RPMI8226 (cell line): Measurements from ENCODE around the gene HIGD2A.

ENCODE experiments used
- DNase-seq: peaks from one replicate; pipeline ENCODE4 v3.0.0-alpha.2; 2015

Gene HIGD2A, protein sequence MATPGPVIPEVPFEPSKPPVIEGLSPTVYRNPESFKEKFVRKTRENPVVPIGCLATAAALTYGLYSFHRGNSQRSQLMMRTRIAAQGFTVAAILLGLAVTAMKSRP

GRCh38 chr5:176388444-176389134, at the start of gene HIGD2A, which contains the start of gene NOP16:
Gene HIGD2A (plus strand): TSS chr5:176388751. CDS start chr5:176388820, 69 bp downstream.
Gene NOP16 (minus strand): TSS chr5:176388598. CDS start chr5:176388539, 59 bp downstream.
- DNase-seq = peak; percentile 99

- no peak for DNase-seq
Measured at GRCh38 chr5:176339304-176339703, 49.2 kb upstream of the HIGD2A start.

GRCh38 chr5:176341325-176342157, 47.0 kb upstream of the HIGD2A start:
- no peak for DNase-seq

DNA sequence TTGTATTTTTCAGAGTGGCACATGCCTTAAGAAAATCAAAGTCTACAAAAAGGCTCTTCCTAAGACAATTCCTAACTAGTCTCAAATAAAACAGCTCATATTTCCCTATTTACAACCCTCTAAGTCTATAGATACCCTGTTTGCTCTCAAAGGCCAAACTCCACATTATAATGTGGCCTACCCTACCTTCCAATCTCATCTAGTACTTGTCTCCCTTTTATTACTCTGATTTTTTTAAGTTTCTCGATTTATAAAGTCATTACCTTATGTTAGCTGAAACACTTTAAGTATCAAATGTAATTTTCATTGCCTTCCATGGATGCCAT, 46.4 kb upstream of the HIGD2A start:
- no peak for DNase-seq

DNA sequence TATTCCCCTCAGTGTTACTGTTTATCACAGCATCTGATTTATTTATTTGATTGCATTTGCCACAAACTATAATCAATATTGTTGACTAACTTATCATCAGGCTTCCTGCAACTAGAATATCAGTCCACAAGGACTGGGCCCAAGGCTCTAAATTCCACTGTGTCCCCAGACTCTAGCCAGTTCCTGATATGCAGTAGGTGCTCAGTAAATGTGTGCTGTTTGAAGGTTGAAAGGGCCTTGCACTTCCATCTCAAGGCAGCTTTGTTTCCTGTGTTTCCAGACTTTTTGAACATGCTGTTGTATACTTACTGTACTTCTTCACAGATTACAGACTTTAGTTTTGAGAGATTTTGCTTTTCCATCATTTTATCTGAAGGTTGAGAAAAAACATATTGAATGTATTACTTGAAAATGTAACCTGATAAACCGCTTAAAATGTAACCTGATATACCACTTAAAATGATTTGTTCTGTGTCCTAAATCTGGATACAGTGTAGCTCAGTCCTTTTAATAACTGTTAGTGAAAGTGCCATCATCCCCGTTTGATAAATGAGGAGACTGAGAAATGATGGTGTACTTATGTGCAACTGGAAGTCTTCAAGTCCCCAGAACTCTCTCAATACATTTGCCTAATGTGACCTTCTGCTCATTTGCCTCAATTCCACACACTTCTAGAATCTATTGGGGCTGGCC, 45.6 kb upstream of the HIGD2A start:
- DNase-seq = no peak

GRCh38 chr5:176350416-176350815, 38.1 kb upstream of the HIGD2A start:
- no peak for DNase-seq

DNA sequence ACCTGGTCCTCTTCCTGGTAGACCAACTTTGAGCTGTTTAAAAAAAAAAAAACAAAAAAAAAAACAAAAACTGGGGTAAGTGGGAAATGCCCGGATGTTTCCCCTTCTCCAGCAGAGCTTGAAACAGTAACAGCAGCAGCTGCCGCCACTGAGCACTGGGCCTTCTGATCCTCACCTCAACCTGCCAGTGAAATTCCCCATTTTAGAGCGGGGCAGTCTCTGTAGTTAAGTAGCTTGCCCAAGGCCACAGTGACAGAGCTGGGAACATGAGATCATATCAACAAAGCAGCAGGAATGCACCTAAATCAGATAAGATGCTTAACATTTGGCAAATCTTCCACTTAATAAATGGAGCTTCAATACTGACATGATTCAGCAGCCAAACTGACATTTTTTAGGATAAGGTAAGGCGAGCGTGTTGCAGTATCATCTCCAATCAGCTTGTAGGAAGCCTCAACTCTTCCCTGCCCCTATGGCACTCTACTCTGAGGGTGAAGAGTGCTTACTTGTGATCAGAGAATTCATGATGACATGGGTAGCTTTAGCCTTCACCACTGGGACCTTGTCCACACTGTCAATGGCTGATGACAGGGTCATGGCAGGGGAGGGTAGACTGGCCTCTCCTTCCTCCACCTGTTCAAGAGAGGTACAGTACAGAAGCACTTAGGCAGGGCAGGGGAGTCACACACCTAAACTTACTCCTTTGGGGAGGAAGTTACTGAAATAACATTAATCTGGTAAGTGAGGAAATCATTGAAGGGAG, 36.3 kb upstream of the HIGD2A start:
- no peak for DNase-seq

DNA sequence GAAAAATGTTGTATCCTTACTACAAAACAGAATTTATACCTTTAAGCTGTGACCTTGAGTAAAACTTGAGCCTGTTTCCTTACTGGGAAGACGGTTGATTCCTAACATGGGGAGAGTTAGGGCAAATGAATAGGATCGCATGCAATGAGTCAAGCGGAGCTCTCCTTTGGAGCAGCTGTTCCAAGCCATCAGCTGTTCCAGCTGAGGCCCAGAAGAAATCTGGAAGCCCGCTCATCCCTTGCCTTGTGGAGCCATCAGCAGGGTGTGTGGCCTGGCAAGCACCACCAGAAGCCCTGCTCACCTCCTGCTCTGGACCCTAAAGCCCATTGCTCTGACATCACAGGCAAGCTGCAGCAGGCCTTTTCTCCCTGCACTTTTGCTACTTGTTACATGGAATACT, 35.0 kb upstream of the HIGD2A start:
- no peak for DNase-seq

DNA sequence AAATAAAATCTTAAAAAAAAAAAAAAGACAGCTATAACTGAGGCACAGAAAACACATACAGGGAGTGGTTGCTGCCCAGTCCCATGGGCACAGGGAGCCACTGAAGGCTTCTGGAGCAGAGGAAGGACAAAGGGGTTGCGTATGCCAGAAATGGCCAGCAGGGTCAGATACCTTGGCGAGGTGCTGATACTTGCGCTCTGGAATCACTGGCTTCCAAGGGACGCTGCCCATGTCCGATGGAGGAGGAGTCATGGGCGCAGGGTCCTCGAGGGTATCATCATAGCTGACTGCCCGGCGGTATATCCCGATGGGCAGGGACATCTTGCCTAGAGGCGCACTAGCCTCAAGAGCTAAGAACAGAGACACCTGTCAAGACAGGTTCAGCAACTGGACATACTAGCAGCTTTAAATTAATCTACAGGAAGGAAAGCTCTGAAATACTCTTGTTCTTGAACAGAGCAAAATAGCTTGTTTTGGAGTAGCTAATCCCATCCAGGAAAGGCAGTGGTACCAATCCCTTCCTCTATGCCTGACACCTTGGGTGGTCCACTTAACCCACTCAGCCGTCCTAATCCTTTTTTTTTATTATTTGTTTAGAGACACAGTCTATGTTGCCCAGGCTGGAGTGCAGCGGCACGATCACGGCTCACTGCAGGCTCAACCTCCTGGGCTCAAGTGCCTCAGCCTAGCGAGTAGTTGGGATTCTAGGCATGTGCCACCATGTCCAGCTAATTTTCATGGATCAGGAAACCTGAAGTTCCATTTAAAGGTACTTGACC, 33.0 kb upstream of the HIGD2A start:
- DNase-seq = no peak

DNA sequence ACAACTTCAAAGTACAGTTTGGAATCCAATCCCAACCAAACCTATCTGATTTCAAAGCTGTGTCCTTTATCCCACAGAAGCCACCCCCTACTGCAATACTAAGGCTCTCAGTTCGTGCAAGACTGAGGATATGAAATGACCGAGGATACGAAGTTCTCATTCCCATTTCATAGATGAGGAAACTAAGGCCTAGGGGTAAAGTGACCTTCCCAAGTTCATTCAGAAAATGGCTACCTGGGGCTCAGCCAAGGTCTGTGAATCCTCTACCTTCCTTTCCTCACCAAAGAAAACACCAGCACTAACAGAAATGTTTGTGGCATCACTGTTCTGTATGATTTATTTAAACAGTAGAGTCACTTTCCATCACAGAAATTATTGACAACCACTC, 32.4 kb upstream of the HIGD2A start:
- no peak for DNase-seq

DNA sequence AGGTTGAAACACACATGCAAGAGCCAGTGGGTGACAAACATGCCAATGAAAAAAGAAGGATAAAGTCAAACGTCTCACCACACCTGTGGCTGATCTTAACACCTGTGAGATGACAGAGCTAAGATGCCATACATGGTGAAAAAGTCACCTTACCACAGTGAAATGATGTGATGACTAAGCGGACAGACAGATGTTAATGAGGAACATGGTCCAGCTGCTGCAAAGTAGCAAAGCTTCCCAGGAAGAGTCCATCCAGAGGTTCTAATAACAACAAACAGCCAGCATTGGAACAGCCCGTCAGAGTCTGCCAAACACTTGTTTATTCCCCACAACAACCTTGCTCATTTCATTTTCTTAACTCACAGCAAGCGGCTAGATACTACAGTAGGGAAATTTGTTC, 28.9 kb upstream of the HIGD2A start:
- DNase-seq = peak; percentile 53

- DNase-seq = peak; percentile 23
Measured at GRCh38 chr5:176360894-176361436, 27.6 kb upstream of the HIGD2A start.

- DNase-seq = peak; percentile 93
Measured at GRCh38 chr5:176361437-176362232, 26.9 kb upstream of the HIGD2A start, which contains the start of gene KIAA1191. Gene KIAA1191 (minus strand): TSS chr5:176361764. CDS start chr5:176359508, 2,256 bp downstream.

- peak; percentile 22 for DNase-seq
Measured at GRCh38 chr5:176362233-176362490, 26.4 kb upstream of the HIGD2A start.

GRCh38 chr5:176364765-176365350, 23.7 kb upstream of the HIGD2A start:
- peak; percentile 7 for DNase-seq

GRCh38 chr5:176365351-176366231, 23.0 kb upstream of the HIGD2A start, which contains the start of gene ARL10:
Gene ARL10 (plus strand): TSS chr5:176365487. CDS start chr5:176365564, 77 bp downstream.
- DNase-seq = peak; percentile 22

- no peak for DNase-seq
Measured at GRCh38 chr5:176366232-176366894, 22.2 kb upstream of the HIGD2A start.

- no peak for DNase-seq
Measured at GRCh38 chr5:176368726-176369125, 19.8 kb upstream of the HIGD2A start.
